Mucosa of stomach (tissue), 1 donor: ENCODE measurements around the gene UBALD1.

ENCODE experiments used
- H3K27me3 ChIP-seq: one replicate; pipeline ENCODE4 v1.7.0; 2013; ENCODE audit warnings: mild to moderate bottlenecking, low read length; ENCODE audit not compliant: control insufficient read depth, insufficient read depth
- H3K36me3 ChIP-seq: one replicate; pipeline ENCODE4 v1.7.0; 2013; ENCODE audit warnings: low read length; ENCODE audit not compliant: control insufficient read depth, insufficient read depth
- H3K4me1 ChIP-seq: one replicate; pipeline ENCODE4 v1.7.0; 2013; ENCODE audit warnings: mild to moderate bottlenecking, low read length; ENCODE audit not compliant: control insufficient read depth, insufficient read depth
- H3K4me3 ChIP-seq: one replicate; pipeline ENCODE4 v1.7.0; 2013; ENCODE audit warnings: low read length
- H3K9ac ChIP-seq: one replicate; pipeline ENCODE4 v1.7.0; 2013; ENCODE audit warnings: mild to moderate bottlenecking, low read length, moderate library complexity
- H3K9me3 ChIP-seq: one replicate; pipeline ENCODE4 v1.7.0; 2013; ENCODE audit warnings: mild to moderate bottlenecking, low read length, moderate library complexity; ENCODE audit not compliant: control insufficient read depth
- donor health status: Pancreatic carcinoma.

Gene UBALD1

DNA sequence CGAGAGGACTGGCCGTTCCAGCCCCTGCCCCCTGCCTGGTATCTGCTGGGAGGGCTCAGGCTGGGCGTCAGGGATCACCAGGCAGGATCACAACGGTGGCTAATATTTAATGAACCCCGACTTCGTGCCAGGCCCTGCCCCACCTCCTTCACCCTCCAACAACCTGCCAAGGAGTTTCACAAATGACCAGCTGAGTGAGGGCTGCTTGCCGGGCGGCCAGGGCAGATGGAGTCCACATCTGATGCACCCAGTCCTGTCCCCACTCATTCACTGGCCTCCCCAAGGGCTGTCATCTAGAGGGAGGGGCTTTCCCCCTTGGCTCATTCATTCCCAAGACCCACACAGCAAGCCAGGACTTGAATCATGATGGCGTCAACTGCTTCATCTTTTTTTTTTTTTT is 17.5 kb downstream of the UBALD1 start:
- Histone ChIP-seq H3K27me3 (peaks cover 9% of the 10 kb centered on the region), H3K9me3 (no peaks in the 10 kb centered on the region), H3K36me3 (no peaks in the 10 kb centered on the region), H3K9ac (no peak overlapping the region), H3K4me1 (peaks cover 10% of the 10 kb centered on the region), H3K4me3 (no peak overlapping the region)

GRCh38 chr16:4594433-4595410 is 20.0 kb downstream of the UBALD1 start:
- Histone ChIP-seq H3K4me1 (peaks cover 10% of the 10 kb centered on the region), H3K9ac (no peak overlapping the region), H3K36me3 (no peaks in the 10 kb centered on the region), H3K27me3 (no peaks in the 10 kb centered on the region), H3K9me3 (no peaks in the 10 kb centered on the region), H3K4me3 (no peak overlapping the region)

DNA sequence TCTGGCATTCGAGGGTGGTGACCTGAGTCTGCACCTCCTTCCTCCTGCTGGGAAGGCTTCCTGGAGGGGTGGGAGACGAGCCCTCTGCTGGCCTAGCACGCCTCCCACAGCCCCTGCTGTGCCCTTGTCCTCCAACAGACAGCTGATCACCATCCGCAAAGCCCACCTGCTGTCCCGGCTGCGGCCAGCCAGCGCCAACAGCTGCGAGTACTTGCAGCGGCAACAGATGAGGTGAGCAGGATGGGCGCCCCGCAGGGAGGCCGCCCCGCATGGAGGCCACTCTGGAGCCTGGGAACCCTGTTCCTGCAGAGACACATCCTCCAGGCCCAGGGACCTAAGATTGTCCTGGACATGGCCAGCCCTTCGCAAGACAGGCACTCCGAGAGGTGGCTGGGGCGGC is 21.6 kb downstream of the UBALD1 start:
- Histone ChIP-seq H3K4me1 (peaks cover 10% of the 10 kb centered on the region), H3K36me3 (no peaks in the 10 kb centered on the region), H3K9ac (no peak overlapping the region), H3K9me3 (peaks cover 6% of the 10 kb centered on the region), H3K27me3 (no peaks in the 10 kb centered on the region), H3K4me3 (no peak overlapping the region)

DNA sequence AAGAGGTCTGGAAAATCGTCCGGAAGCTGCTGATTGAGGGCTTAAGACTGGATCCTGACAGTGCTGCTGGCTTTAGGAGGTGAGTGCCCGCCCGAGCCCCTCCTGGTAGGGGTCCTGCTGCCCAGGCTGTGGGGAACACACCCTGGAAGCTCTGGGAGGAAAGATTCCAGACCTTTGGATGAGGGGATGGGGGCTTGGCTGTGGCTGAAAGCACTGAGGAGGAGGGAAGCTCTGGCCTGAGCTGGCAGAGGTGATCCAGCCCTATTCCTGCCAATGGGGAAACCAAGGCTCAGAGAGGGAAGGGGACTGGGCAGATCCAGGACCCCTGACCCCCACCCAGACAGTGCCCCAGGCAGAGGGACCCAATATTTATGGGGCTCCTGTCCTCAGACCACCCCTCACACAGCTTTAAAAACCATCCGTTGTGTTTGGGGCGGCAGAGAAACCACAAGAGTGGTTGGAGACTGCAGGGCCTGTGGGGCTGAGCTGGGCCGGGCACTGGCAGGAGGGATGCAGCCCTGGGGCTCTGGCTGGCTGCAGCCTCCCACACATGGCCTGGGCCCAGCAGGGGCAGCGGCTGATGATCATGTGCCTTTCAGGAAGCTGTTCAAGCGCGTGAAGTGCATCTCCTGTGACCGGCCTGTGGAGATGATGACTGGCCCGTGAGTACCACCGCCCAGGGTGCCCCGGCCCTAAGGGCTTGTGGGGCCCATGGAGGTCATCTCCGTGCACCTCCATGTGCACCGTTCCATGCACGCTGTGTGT is 22.8 kb downstream of the UBALD1 start:
- no peaks in the 10 kb centered on the region for H3K27me3 ChIP-seq
- peaks cover 2% of the 10 kb centered on the region for H3K4me1 ChIP-seq
- peaks cover 7% of the 10 kb centered on the region for H3K9me3 ChIP-seq
- no peak overlapping the region for H3K4me3 ChIP-seq
- H3K9ac ChIP-seq, result no peak overlapping the region
- no peaks in the 10 kb centered on the region for H3K36me3 ChIP-seq

- Histone ChIP-seq H3K27me3 (no peaks in the 10 kb centered on the region), H3K9ac (no peak overlapping the region), H3K4me3 (no peak overlapping the region), H3K9me3 (peaks cover 7% of the 10 kb centered on the region), H3K4me1 (no peaks in the 10 kb centered on the region), H3K36me3 (no peaks in the 10 kb centered on the region)
These were observed 23.5 kb downstream of the UBALD1 start for GRCh38 chr16:4591191-4591590.

DNA sequence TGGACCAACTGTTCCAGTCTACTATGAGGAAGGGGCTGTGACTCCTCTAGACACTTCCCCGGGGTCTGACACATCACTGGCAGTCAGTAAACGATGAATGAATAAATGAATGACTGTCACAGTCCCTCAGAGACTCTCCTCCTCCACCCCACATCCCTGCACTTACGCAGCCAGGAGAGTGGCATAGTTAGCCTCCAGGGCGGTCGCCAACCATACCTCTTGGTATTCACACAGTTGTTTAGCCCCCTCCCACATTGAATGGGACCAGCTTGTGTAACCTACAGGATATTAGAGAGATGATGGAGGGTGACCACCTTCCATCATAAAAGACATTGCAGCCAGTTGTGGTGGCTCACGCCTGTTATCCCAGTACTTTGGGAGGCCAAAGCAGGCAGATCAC is 25.7 kb downstream of the UBALD1 start:
- Histone ChIP-seq H3K4me1 (no peaks in the 10 kb centered on the region), H3K36me3 (no peaks in the 10 kb centered on the region), H3K27me3 (peaks cover 4% of the 10 kb centered on the region), H3K9me3 (peaks cover 7% of the 10 kb centered on the region), H3K9ac (no peak overlapping the region), H3K4me3 (no peak overlapping the region)

- Histone ChIP-seq H3K36me3 (no peaks in the 10 kb centered on the region), H3K4me1 (no peaks in the 10 kb centered on the region), H3K27me3 (peaks cover 4% of the 10 kb centered on the region), H3K4me3 (no peak overlapping the region), H3K9me3 (peaks cover 7% of the 10 kb centered on the region), H3K9ac (no peak overlapping the region)
These were observed 26.3 kb downstream of the UBALD1 start for GRCh38 chr16:4588386-4588785.

DNA sequence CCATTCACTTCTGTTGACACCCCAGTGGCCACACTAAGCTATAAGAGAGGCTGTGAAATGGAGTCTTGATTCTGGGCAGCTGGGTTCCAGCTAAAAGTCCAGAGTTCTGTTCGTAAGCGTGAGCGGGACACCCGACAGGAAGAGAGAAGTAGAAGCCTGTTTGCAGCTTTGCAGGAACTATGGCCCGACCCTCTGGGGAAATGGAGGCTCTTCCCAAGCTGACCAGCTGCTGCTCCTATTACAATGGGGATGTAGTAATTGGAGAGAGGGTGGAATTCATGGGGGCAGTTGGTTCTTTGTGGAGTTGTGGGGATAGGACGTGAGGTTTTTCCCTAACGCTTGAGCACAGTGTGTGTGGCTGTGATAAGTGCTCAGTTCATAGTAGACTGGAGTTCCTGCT is 28.4 kb downstream of the UBALD1 start:
- H3K36me3 ChIP-seq, result no peaks in the 10 kb centered on the region
- no peaks in the 10 kb centered on the region for H3K4me1 ChIP-seq
- no peak overlapping the region for H3K4me3 ChIP-seq
- no peak overlapping the region for H3K9ac ChIP-seq
- H3K27me3 ChIP-seq, result peaks cover 4% of the 10 kb centered on the region
- H3K9me3 ChIP-seq, result peaks cover 7% of the 10 kb centered on the region

DNA sequence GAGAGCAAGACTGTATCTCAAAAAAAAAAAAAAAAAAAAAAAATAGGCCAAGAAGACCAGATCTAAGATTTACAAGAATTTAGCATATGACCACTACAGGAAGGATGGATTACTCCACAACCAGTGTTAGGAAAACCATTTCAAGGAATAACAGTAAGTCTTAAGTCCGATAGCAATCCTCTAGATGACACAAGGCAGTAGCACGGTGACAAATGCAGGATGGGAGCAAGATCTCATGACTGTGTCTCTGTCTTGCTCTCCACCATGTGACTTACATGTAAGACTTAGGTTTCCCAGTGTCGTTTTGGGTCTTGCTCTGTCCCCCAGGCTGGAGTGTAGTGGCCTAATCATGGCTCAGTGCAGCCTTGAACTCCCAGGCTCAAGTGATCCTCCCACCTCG is 30.8 kb downstream of the UBALD1 start:
- no peaks in the 10 kb centered on the region for H3K36me3 ChIP-seq
- H3K27me3 ChIP-seq, result peaks cover 4% of the 10 kb centered on the region
- H3K9ac ChIP-seq, result no peak overlapping the region
- no peaks in the 10 kb centered on the region for H3K4me1 ChIP-seq
- no peak overlapping the region for H3K4me3 ChIP-seq
- peaks cover 7% of the 10 kb centered on the region for H3K9me3 ChIP-seq

- Histone ChIP-seq H3K9ac (no peak overlapping the region), H3K36me3 (no peaks in the 10 kb centered on the region), H3K4me1 (no peaks in the 10 kb centered on the region), H3K4me3 (no peak overlapping the region), H3K27me3 (no peaks in the 10 kb centered on the region), H3K9me3 (no peaks in the 10 kb centered on the region)
These were observed 34.4 kb downstream of the UBALD1 start for GRCh38 chr16:4580250-4580649.

DNA sequence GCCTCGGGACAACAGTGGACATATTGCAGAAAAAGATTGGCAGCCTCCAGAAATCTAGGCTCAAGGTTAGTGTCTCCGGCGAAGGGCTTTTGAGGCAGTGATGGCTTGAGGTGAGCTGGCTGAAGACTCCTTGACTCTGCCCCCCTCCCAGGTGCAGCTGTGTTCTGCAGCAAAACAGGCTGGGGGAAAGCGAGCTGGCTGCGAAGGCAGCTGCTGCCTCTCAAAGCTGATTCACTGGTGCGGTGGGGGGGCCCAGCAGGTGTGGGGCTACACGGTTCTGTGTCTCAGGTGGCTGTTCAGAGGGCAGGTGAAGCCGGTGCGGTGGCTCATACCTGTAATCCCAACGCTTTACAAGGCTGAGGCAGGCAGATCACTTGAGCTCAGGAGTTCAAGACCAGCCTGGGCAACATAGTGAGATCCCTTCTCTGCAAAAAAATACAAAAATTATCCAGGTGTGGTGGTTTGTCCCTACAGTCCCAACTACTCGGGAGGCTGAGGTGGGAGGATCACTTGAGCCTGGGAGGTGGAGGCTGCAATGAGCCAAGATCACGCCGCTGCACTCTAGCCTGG is 35.6 kb downstream of the UBALD1 start:
- no peaks in the 10 kb centered on the region for H3K4me1 ChIP-seq
- no peak overlapping the region for H3K9ac ChIP-seq
- H3K27me3 ChIP-seq, result no peaks in the 10 kb centered on the region
- no peak overlapping the region for H3K4me3 ChIP-seq
- no peaks in the 10 kb centered on the region for H3K9me3 ChIP-seq
- no peaks in the 10 kb centered on the region for H3K36me3 ChIP-seq

GRCh38 chr16:4576008-4576407 is 38.7 kb downstream of the UBALD1 start:
- no peaks in the 10 kb centered on the region for H3K4me1 ChIP-seq
- H3K36me3 ChIP-seq, result no peaks in the 10 kb centered on the region
- no peaks in the 10 kb centered on the region for H3K27me3 ChIP-seq
- no peak overlapping the region for H3K4me3 ChIP-seq
- no peak overlapping the region for H3K9ac ChIP-seq
- H3K9me3 ChIP-seq, result no peaks in the 10 kb centered on the region
